ENCODE results near the gene PPP2R2C.

The PPP2R2C gene

DNA sequence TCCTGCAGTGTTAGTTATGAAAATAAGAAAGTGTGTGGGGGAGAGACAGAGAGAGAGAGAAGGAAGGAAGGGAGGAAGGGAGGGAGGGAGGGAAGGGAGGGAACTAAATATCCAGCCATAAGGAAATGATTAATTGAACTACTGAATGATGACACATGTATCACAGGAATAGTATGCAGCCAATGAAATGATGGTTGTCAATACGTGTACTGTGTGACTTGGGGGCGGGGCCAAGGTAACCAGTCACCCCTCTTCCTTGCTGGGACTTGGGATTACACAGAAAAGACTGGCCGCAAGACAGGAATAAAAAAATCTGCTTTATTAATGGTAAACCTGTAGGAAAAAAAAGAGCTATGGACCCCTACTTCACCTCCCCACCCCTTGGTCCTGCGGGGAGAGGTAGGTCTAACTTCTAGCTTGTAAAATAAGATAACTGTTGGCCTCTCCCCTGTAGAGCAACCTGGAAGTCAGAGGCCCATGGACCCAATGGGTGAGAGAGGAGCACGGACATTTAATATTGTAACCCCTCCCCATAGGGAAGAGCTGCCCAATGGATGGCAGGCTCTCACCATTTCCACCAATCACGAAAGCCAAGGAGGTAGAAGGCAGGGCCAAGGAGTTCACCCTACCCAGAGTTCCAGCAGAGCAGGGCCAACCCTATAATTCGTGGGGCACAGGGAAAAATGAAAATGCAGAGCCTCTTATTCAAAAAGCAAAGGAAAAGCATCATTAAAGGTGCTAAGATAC, 7.4 kb downstream of the PPP2R2C start:
- no peak overlapping the region for H2AFZ ChIP-seq (ENCODE audit: low read depth, low read length)
- H2BK12ac ChIP-seq (ENCODE audit: low read length in 2 of 2), result no peak overlapping the region
- peaks cover 41 to 62% of the 10 kb centered on the region in 2 experiments for H3K27me3 ChIP-seq (ENCODE audit: control insufficient read depth in 1 of 2, insufficient read depth in 1 of 2, low read length in 2 of 2)
- H4K91ac ChIP-seq (ENCODE audit: low read length), result no peak overlapping the region
- H2BK15ac ChIP-seq (ENCODE audit: low read depth, poor library complexity, severe bottlenecking), result no peak overlapping the region
- no peak overlapping the region for H3K23ac ChIP-seq (ENCODE audit: low read length in 2 of 2)
- H2BK5ac ChIP-seq (ENCODE audit: low read depth, low read length, poor library complexity, severe bottlenecking), result no peak overlapping the region
- no peak overlapping the region for H3K27ac ChIP-seq (ENCODE audit: low read length, poor library complexity, severe bottlenecking)
- H2BK120ac ChIP-seq (ENCODE audit: low read depth, low read length), result no peak overlapping the region
- no peak overlapping the region for H3K4me2 ChIP-seq (ENCODE audit: low read length, poor library complexity, severe bottlenecking)
- H3K79me1 ChIP-seq (replicated peaks; ENCODE audit: low read length, poor library complexity, severe bottlenecking), result no peaks in the 10 kb centered on the region
- H4K8ac ChIP-seq (ENCODE audit: low read length), result no peak overlapping the region
- no peak overlapping the region for H3K4me3 ChIP-seq (ENCODE audit: insufficient read depth in 1 of 2, low read depth in 1 of 2, low read length in 2 of 2)
- H3K9me3 ChIP-seq (ENCODE audit: control insufficient read depth, low read length), result no peaks in the 10 kb centered on the region
- no peak overlapping the region for H3K9ac ChIP-seq (ENCODE audit: low read length)
- no peak overlapping the region for H3K4ac ChIP-seq (ENCODE audit: low read depth in 1 of 2, low read length in 2 of 2)
- WGBS, result 65% methylated on average over 6 of the region's 7 CpGs
- no peaks in the 10 kb centered on the region for H3K36me3 ChIP-seq (ENCODE audit: control insufficient read depth in 1 of 2, insufficient read depth in 2 of 2, low read depth in 1 of 2, low read length in 2 of 2)
- H2AK5ac ChIP-seq (ENCODE audit: low read length, severe bottlenecking), result no peak overlapping the region
- H3K18ac ChIP-seq (ENCODE audit: low read depth in 1 of 2, low read length in 2 of 2), result no peak overlapping the region
- H3K14ac ChIP-seq (ENCODE audit: low read length in 2 of 2), result no peak overlapping the region
- peaks cover 1% of the 10 kb centered on the region for H3K4me1 ChIP-seq (ENCODE audit: control insufficient read depth, insufficient read depth, low read depth, low read length)
- no peak for DNase-seq

- WGBS, result 71% methylated on average over 10 of the region's 11 CpGs
- no peak overlapping the region for H3K4me2 ChIP-seq (ENCODE audit: low read length, poor library complexity, severe bottlenecking)
Observed at GRCh38 chr4:6463311-6464289, 8.8 kb downstream of the PPP2R2C start.

GRCh38 chr4:6461301-6462165, 10.9 kb downstream of the PPP2R2C start:
- H3K4me2 ChIP-seq (ENCODE audit: low read length, poor library complexity, severe bottlenecking), result no peak overlapping the region
- H2BK15ac ChIP-seq (ENCODE audit: low read depth, poor library complexity, severe bottlenecking), result no peak overlapping the region
- H4K8ac ChIP-seq (ENCODE audit: low read length), result no peak overlapping the region
- H4K91ac ChIP-seq (ENCODE audit: low read length), result no peak overlapping the region
- H3K23ac ChIP-seq (ENCODE audit: low read length in 2 of 2), result no peak overlapping the region
- H2BK12ac ChIP-seq (ENCODE audit: low read length in 2 of 2), result no peak overlapping the region
- H3K4me1 ChIP-seq (ENCODE audit: control insufficient read depth, insufficient read depth, low read depth, low read length), result peaks cover 1% of the 10 kb centered on the region
- 88% methylated on average over 8 of the region's 9 CpGs for whole genome bisulfite sequencing
- H3K27ac ChIP-seq (ENCODE audit: low read length, poor library complexity, severe bottlenecking), result no peak overlapping the region
- H2BK120ac ChIP-seq (ENCODE audit: low read depth, low read length), result no peak overlapping the region
- no peak overlapping the region for H3K4ac ChIP-seq (ENCODE audit: low read depth in 1 of 2, low read length in 2 of 2)
- no peak overlapping the region for H3K9ac ChIP-seq (ENCODE audit: low read length)
- H2AK5ac ChIP-seq (ENCODE audit: low read length, severe bottlenecking), result no peak overlapping the region
- peaks cover 5% of the 10 kb centered on the region for H3K9me3 ChIP-seq (ENCODE audit: control insufficient read depth, low read length)
- no peaks in the 10 kb centered on the region for H3K36me3 ChIP-seq (ENCODE audit: control insufficient read depth in 1 of 2, insufficient read depth in 2 of 2, low read depth in 1 of 2, low read length in 2 of 2)
- H3K18ac ChIP-seq (ENCODE audit: low read depth in 1 of 2, low read length in 2 of 2), result no peak overlapping the region
- DNase-seq, result no peak
- H2BK5ac ChIP-seq (ENCODE audit: low read depth, low read length, poor library complexity, severe bottlenecking), result no peak overlapping the region
- H3K79me1 ChIP-seq (replicated peaks; ENCODE audit: low read length, poor library complexity, severe bottlenecking), result no peaks in the 10 kb centered on the region
- no peak overlapping the region for H3K4me3 ChIP-seq (ENCODE audit: insufficient read depth in 1 of 2, low read depth in 1 of 2, low read length in 2 of 2)
- H3K14ac ChIP-seq (ENCODE audit: low read length in 2 of 2), result no peak overlapping the region
- peaks cover 6 to 39% of the 10 kb centered on the region in 2 experiments for H3K27me3 ChIP-seq (ENCODE audit: control insufficient read depth in 1 of 2, insufficient read depth in 1 of 2, low read length in 2 of 2)
- H2AFZ ChIP-seq (ENCODE audit: low read depth, low read length), result no peak overlapping the region

More at GRCh38 chr4:6463311-6464289, 8.8 kb downstream of the PPP2R2C start:
- no peak for DNase-seq
- no peak overlapping the region for H4K8ac ChIP-seq (ENCODE audit: low read length)
- no peak overlapping the region for H2BK15ac ChIP-seq (ENCODE audit: low read depth, poor library complexity, severe bottlenecking)
- no peak overlapping the region for H4K91ac ChIP-seq (ENCODE audit: low read length)
- H3K27me3 ChIP-seq (ENCODE audit: control insufficient read depth in 1 of 2, insufficient read depth in 1 of 2, low read length in 2 of 2), result peaks cover 27 to 52% of the 10 kb centered on the region in 2 experiments
- no peak overlapping the region for H3K18ac ChIP-seq (ENCODE audit: low read depth in 1 of 2, low read length in 2 of 2)
- H3K4me1 ChIP-seq (ENCODE audit: control insufficient read depth, insufficient read depth, low read depth, low read length), result peaks cover 1% of the 10 kb centered on the region
- no peak overlapping the region for H3K4me3 ChIP-seq (ENCODE audit: insufficient read depth in 1 of 2, low read depth in 1 of 2, low read length in 2 of 2)
- no peak overlapping the region for H2AK5ac ChIP-seq (ENCODE audit: low read length, severe bottlenecking)
- H2AFZ ChIP-seq (ENCODE audit: low read depth, low read length), result no peak overlapping the region
- H3K36me3 ChIP-seq (ENCODE audit: control insufficient read depth in 1 of 2, insufficient read depth in 2 of 2, low read depth in 1 of 2, low read length in 2 of 2), result no peaks in the 10 kb centered on the region
- no peak overlapping the region for H3K9ac ChIP-seq (ENCODE audit: low read length)
- no peak overlapping the region for H2BK12ac ChIP-seq (ENCODE audit: low read length in 2 of 2)
- H3K14ac ChIP-seq (ENCODE audit: low read length in 2 of 2), result no peak overlapping the region
- no peak overlapping the region for H3K23ac ChIP-seq (ENCODE audit: low read length in 2 of 2)
- H3K79me1 ChIP-seq (replicated peaks; ENCODE audit: low read length, poor library complexity, severe bottlenecking), result no peaks in the 10 kb centered on the region
- H2BK5ac ChIP-seq (ENCODE audit: low read depth, low read length, poor library complexity, severe bottlenecking), result no peak overlapping the region
- H3K4ac ChIP-seq (ENCODE audit: low read depth in 1 of 2, low read length in 2 of 2), result no peak overlapping the region
- peaks cover 5% of the 10 kb centered on the region for H3K9me3 ChIP-seq (ENCODE audit: control insufficient read depth, low read length)
- H2BK120ac ChIP-seq (ENCODE audit: low read depth, low read length), result no peak overlapping the region
- no peak overlapping the region for H3K27ac ChIP-seq (ENCODE audit: low read length, poor library complexity, severe bottlenecking)
